KBM-7 (cell line): ENCODE measurements around the gene LRPAP1.

Source experiments
- DNase-seq: peaks from one replicate; pipeline ENCODE4 v3.0.0-alpha.2; 2015
- in situ Hi-C: fragments of 300-500 bp; cut with MboI; formaldehyde crosslinking; loops from 2 replicates; pipeline ENCODE4 v1.14.3; 2020; ENCODE audit warnings: low sequenced_read_pairs, low pct_unique_long_range_greater_than_20kb, mixed read lengths

LRPAP1 gene

DNA sequence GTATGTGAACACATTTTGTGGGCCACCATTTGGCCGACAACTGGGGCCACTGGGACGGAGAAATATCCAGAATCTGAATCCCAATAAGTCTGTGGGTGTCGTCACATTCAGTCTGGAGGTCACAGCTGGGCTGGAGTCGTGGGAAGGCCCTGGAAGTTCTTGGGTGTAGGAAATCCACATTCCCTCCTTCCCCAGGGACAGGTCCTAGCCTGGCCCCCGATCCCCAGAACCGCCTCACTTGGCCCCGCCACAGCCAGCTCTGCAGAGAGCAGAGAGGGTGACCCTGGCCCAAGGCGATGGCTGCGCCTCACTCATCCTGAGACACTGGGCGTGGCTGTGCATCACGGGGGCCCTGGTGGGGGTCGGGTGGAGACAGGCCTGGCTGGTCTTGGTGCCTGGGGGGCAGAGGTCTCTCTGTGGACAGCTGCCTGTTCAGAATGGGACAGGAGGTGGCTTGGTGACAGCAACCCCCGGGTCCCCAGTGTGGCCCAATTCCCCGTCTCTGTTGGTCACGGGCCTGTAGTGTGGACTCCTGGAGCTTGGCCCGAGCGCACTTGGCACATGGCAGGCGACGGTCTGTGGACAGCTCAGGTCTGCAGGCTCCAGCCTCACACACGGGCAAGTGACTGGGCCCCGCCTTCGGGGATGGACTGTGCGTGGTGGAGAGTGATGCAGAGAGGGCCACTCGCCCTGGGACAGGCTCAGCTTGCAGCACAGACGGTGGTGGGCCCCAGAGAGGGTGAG is 52.7 kb downstream of the LRPAP1 start:
- in situ Hi-C loops: no loop called here
- DNase-seq: no peak

DNA sequence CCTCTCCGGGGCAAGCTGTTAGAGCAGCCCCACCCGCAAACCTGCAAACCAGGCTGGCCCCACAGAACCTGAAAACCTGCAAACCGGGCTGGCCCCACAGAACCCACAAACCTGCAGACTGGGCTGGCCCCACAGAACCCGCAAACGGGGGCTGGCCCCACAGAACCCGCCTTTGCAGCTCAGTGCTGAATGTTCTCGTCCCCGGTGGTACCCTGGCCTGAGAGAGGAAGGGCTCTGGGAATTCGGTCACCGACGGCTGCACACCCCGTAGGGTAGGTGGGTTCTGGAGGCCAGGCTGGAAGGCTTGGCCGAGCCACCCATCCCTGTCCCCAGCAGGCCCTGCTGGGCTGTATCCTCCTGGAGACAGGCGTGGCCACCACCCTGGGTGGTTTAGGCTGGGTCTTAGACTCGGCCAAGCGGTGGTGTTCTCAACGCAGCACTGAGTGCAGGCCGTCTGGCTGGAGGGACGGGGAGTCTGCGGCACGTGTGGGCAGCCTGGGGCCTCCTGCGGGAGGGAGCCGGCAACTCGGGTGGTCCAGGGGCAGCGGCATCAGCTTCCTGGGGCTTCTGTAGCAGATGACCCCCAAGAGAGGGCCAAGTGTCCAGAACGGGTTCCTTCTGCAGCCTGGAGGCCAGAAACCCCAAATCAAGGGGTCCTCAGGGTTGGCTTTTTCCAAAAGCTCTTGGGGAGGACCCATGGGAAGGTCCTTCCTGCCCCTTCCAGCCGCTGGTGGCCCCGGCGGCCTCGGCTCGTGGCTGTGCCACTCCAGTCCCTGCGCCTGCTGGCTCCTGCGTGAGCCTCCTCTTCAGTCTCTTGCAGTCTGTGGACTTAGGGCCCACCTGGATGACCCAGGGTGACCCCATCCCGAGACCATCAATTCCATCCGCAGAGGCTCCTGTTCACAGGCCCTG is 53.5 kb downstream of the LRPAP1 start:
- no peak for DNase-seq
- in situ Hi-C loops: no loop called here

DNA sequence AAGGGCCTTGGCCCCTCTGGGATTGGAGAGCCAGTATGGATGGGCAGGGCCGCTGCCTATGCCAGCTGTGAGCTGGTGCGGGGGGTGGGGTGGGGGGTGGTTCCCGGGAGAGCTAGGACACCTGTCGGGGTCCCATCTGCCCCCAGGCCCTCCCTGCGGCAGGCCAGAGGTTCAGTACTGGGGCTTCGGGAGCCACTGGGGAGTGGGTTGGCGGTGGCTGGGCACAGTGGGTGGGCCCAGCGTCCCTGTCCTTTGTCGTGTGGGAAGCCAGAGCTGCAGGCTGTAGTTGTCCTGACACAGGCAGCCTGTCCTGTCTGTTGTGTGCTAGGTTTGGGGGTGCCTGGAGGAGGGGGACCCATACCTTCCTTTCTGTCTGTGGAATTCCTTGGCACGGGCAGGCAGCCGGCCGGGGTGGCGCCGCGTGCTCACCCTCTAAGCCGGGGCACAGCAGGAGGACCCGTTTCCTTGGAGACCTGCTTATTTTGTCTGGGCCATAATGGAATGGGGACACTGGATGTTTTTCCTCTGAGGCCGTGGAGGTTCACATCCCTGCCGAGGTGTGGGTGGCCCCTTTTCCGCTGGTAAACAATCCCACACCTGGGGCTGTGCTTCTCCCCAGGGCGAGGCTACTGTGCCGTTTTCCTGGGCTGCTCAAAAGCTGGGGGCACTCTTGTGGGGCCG is 54.3 kb downstream of the LRPAP1 start:
- no peak for DNase-seq

DNA sequence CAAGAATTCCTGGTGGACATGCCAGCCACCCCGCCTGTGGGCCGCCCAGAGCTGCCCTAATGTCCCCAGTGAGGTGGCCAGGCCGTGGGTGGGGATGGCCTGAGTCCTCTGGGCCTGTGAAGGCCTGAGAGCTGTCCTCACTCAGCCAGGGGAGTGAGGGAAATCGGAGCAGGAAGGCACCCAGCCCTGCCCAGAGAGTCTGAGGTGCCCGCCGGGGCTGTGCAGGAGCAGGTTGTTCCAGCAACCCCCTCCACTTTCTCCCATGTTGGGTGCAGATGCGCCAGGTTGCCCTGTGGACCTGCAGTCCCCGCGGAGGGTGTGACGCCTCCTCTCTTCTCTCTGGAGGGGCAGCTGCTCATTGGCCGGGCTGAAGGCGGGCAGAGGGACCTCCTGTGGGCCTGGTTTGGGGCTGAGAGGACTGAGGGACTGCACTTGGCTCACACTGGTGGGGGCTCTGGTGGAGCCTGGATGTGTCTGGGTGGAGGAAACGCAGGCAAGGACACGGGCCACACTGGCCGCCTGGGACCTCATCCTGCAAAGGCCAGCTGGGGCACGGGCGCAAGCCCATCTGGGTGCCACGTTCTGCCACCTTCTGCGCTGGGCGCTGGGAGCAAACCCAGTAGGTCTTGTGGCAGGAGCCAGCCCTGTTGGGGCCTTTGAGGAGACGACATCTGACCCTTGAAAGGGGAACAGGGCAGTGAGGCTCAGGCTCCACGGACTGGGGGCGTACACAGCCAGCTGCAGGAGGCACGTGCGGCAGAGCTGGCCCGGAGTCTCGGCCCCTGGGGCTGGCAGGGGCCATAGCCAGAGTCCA is 55.1 kb downstream of the LRPAP1 start:
- in situ Hi-C loops: no loop called here
- DNase-seq: no peak

More for the DNA sequence above, 54.3 kb downstream of the LRPAP1 start:
- in situ Hi-C loops: no loop called here

DNA sequence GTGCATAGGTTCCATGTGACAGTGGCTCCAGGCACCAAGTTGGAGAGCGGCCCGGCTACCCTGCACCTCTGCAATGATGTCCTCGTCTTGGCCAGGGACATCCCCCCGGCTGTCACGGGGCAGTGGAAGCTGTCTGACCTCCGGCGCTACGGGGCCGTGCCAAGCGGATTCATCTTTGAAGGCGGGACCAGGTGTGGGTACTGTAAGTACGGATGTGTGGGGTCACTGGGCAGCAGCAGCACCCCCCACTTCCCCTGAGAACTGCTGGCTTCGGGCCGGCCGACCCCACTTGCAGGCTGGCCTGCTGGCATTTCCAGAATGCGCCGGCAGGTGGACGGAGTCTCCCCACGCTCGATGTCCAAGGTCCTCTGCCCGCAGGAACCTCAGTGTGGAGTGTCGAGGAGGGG is 55.9 kb downstream of the LRPAP1 start:
- in situ Hi-C loops: no loop called here
- no peak for DNase-seq

DNA sequence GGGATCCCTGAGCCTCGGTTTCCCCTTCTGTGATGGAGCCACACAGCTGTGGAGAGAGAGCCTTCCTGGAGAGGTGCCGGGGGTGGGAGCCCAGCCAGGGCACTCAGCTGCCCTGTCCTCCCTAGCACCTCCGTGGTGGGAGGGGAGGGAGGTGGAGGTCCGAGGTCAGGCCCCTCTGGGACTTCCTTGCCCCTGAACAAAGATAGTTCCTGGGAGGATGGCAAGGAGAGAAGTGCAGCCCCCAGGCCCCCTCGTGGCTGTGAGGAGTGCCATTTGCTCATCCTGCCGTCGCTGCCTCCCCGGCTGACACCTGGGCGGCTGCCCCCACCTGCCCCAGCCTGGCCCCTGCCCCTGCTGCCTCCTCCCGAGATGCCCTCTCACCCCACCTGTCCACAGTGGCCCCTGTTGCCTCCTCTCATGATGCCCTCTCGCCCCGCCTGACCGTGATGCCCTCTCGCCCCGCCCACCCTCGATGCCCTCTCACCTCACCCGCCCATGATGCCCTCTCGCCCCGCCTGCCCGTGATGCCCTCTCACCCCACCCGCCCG is 56.4 kb downstream of the LRPAP1 start:
- DNase-seq: no peak
- in situ Hi-C loops: no loop called here

DNA sequence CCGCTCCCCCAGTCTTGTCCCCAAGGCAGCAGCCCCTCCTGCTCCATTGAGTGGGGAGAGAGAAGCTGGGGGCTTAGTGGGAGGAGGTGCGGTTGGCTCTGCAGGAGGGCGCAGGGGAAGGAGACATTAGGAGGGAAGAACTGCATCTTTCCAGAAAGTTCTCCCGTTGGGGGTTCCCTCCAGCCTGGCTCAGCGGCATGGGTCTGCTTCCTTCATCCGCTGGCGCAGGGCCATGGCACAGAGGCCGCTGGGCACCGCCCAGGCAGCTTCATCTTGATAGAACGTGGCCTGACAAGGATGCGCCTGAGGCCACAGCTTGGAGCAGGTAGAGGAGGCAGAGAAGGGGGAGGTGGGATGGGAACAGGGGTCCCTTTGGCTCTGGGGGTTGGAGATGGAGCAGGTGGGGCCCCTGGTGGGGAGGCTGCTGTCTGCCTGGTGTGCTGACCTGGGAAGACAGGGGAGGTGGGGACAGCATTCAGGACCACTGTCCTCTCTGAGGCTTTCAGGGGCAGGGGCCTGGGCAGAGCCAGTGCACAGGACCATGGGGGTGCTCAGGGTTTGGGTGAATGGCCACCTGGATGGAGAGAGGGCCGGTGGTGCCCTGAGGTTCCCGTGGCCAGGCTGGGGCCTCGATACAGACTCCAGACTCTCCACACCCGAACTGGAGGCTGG is 57.0 kb downstream of the LRPAP1 start:
- in situ Hi-C loops: no loop called here
- DNase-seq: no peak

DNA sequence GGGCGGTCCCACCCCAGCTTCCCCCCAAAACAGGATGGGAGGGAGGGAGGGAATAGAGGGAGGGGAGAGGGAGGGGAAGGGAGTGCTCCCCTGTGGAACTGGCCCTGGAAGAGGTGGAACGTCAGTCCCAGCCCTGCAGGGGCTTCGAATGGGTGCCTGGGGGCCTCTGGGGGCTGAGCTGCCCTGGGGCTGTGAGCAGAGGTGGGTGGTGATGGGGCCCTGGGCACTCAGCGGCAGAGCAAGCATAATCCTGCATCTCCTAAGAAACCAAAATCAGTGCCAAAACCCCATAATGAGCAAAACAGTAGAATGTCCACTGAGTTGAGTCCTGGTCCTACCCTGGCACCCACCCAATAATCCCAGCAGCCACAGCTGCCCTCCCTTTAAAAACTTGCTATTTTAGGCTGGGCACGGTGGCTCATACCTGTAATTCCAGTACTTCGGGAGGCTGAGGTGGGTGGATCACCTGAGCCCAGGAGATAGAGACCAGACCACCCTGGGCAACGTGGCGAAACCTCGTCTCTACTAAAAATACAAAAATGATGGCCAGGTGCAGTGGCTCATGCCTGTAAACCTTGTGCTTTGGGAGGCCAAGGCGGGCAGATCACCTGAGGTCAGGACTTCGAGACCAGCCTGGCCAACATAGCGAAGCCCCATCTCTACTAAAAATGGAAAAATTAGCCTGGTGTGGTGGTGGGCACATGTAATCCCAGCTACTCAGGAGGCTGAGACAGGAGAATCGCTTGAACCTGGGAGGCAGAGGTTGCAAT is 58.0 kb downstream of the LRPAP1 start:
- in situ Hi-C loops: no loop called here
- no peak for DNase-seq

DNA sequence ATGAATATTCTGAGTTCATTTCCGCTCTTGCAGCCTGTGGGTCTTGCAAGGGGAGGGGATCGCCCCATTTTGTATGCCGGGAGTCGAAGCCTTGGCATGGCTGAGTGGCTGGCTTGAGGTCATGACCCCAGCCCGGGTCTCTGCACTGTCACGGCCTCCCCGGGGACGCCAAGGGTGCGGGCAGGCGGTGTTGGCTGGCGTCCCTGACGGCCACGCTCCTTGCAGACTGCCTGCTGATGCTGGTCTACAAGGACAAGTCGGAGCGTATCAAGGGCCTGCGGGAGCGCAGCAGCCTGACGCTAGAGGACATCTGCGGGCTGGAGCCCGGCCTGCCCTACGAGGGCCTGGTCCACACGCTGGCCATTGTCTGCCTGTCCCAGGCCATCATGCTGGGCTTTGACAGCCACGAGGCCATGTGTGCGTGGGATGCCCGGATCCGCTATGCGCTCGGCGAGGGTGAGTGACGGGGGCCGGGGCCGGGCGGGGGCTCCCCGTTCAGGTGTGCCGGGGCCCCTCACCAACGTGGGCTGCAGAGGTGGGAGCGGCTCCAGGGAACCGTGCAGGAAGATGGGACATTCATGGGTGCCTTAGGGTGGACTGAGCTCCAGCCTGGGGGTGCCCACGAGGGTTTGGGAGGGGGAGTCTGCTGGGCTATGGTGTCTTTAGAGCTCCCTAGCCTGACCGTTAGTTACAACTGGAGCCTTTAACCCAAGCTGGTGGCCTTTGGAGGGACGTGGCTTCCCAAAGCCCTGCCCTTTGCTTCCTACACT is 58.9 kb downstream of the LRPAP1 start:
- in situ Hi-C loops: no loop called here
- no peak for DNase-seq

DNA sequence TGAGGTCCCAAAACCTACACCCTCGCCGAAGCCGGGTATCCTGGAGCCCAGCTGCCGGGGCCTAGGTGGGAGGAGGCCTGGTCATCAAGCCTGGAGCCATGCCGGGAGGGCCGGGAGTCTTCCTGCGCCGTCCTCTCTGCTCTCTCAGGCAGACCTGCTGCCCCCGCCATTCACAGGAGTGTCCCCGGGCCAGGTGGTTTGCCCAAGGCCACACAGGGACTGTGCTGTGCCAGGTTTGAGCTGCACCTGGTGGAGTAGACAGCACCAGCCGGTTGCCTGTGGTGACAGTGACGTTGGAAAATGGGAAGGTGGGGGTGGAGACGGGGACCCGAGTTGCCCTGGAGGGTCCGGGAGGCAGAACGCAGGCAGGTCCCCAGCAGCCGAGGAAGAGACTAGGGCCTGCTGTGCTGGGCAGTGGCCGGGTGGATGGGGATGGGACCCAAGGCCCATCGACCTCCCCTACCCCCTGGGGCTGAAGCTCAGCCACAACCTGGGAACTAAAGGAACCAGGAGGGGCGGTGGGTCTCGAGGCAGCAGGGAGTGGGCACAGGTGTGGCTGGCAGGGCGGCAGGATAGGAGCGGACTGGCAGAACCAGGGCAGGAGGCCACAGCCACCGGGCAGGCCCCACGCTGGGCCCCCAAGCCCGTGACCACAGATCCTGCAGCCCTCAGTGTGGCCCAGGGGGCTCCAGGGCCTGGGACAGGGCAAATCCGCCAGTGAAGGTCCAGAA is 59.6 kb downstream of the LRPAP1 start:
- in situ Hi-C loops: no loop called here
- DNase-seq: no peak

DNA sequence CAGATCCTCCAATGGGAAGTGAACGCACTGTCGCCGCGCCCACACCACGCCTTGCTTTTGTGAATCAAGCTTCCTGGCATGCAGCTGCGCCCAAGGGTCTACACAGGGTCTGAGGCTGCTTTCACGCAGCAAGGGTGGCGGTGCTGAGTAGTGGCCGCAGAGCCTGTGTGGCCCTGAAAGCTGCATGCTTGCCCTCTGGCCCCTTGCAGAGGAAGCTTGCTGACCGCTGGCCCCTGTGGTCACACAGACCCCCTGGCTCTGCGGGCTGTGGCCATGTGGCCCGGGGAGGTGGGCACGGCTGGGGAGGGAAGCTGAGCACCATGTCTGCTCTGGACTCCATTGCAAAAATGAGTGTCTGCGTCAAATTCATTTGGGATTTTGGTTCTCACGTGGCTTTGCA is 60.3 kb downstream of the LRPAP1 start:
- in situ Hi-C loops: no loop called here
- no peak for DNase-seq

DNA sequence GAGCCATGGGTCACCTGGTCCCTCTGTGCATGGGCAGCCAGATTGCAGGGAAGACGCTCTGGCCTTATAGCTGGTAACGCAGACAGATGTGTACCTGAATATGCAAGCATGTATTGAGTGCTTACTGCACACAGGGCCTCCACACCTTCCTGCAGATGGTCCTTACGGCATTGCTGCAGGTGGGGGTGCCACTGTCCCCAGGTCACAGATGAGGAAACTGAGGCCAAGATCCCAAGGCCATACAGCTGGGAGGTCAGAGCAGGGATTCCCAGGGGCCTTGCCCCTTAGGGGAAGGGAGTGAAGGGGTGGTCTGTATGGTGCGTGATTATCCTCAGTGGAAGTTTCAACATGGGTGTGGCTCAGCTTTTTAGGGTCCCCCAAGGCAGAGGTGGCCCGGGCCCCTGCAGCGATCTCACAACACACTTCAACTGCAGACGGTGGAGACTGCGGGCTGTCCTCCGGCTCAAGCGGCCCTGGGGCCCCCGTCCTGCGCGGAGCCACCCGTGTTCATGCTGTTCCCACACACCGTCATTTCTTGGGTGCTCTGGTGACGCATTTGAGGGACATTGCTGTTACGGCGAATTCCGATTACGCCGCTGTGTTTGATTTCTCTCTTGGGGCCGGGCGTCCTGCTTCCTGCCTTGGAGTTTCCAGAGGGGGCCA is 61.0 kb downstream of the LRPAP1 start:
- in situ Hi-C loops: no loop called here

DNA sequence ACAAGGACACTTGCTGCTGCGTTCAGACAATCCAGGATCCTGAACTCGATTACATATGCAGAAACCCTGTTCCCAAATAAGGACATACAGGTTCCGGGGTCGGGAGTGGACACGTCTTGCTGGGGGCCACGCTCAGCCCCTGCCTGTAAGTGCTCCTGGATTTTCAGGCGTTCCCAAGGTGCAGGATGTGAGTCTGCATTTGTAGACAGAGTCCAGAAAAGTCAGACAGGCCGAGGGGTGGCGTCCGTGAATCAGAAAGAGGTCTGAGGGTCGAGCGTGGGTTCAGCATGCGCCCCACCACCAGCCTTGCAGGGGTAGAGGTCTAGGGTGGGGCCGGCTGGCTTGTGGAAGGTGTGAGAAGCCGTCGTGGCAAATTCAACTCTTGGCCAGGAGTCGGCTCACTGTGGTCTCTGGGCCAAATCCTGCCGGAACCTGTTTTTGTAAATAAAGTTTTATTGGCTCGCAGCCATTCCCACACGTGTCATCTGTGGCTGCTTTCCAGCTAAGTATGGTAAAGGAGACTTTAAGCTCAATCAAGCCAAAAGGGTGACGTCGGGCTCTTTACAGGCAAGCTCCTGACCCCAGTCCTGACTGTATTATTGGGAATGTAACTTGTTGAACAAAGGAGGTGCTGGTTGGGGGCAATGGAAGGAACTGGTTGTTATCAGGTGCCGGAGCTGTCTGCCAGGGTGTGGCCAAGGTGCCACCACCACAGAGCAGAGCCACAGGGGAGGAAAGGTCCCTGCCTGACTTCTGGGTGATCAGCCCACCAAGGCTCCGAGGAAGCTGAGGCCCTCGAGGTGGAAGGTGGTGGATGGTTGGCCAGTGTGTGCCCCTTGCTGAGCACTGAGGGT is 61.8 kb downstream of the LRPAP1 start:
- DNase-seq: no peak
- in situ Hi-C loops: no loop called here

More for the DNA sequence above, 61.0 kb downstream of the LRPAP1 start:
- DNase-seq: no peak

DNA sequence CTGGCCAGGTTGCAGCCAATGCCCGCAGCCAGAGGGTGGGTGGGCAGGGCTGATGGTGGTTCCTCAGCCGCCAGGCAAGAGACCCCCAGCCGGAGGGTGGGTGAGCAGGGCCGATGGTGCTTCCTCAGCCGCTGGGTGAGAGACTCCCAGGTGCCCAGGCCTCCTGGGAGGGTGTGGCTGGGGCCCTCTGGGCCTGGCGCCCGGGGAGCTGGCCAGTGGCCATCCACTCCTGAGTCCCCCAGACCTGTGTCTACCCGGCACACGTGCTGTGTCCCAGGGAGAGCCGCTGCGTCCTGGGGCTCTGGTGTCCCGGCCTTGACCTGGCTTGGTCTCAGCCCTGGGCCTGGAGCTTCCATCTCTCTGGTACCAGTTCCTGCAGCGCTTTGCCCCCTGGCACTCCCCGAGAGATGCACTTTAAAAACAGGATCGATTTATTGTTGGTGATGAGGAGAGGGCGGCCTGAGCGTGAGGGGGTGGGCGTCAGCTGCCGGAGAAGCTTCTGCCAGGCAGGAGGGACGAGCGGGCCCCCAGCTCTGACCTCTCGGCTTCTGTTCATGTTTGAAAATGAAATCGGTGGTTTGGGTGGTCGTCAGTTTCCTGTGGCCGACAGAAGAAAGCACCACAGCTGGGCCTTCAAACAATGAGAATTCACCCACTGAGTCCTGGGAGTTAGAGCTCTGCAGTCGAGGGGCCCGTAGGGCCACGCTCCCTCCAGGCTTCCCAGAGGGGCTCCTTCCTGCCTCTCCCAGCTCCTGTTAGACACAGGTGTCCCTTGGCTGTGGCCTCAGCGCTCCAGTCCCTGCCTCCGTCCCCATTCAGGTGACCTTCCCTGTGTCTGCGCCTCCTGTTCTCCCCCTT is 62.6 kb downstream of the LRPAP1 start:
- in situ Hi-C loops: no loop called here
- no peak for DNase-seq
